Astrocyte of the cerebellum (primary cell): ENCODE measurements around the gene ATP5F1D.

Source experiments
- DNase-seq: peaks from one replicate; pipeline ENCODE4 v3.0.0-alpha.2; 2011; ENCODE audit warnings: low read depth
- H3K4me3 ChIP-seq: 2 replicates; pipeline ENCODE4 v1.5.1; 2011; ENCODE audit warnings: mild to moderate bottlenecking, low read depth, low read length, moderate library complexity
- CTCF ChIP-seq: IDR thresholded peaks from 2 replicates; pipeline ENCODE4 v1.5.1; 2012; ENCODE audit warnings: low read length, low read depth, moderate library complexity, mild to moderate bottlenecking; ENCODE audit errors: missing control alignments
- in situ Hi-C: cut with HindIII; loops from 2 replicates; pipeline ENCODE4 v1.10.0; 2017; ENCODE audit warnings: low sequenced_read_pairs

The ATP5F1D gene

GRCh38 chr19:1293782-1294604 is 52.4 kb downstream of the ATP5F1D start:
- TF ChIP-seq CTCF = no peak
- in situ Hi-C loops = no loop called here
- DNase-seq = no peak
- H3K4me3 ChIP-seq = no peak overlapping the region
